Choroid plexus epithelial cell (primary cell): Measurements from ENCODE around the gene PIBF1.
A peak's percentile ranks its signal among the peaks of the same experiment; 100 is the strongest.

Experiments
- DNase-seq: peaks from one replicate; pipeline ENCODE4 v3.0.0-alpha.2; 2010; ENCODE audit warnings: low read depth
- H3K4me3 ChIP-seq: 2 replicates; pipeline ENCODE4 v1.5.1; 2011; ENCODE audit warnings: low read depth, mild to moderate bottlenecking, control low read depth, low read length, moderate library complexity
- CTCF ChIP-seq: conservative IDR thresholded peaks from 2 replicates; pipeline ENCODE4 v1.5.1; 2011; ENCODE audit warnings: low read depth, mild to moderate bottlenecking, control low read depth, inconsistent platforms, low read length, moderate library complexity

The PIBF1 gene

GRCh38 chr13:72781451-72782439 lies at the start of gene PIBF1, which contains the start of gene DIS3:
TSS of gene PIBF1 (plus strand) at chr13:72782133. CDS start at chr13:72783470, 1,337 bp downstream.
TSS of gene DIS3 (minus strand) at chr13:72781900. CDS start at chr13:72781832, 68 bp downstream.
- peak; percentile 99 for DNase-seq
- no peak for TF ChIP-seq CTCF
- H3K4me3 ChIP-seq: peak within 1 kb of the TSS; percentile 90

- no peak for TF ChIP-seq CTCF
- DNase-seq: no peak
- no peak overlapping the region for H3K4me3 ChIP-seq
These were observed 44.9 kb upstream of the PIBF1 start for GRCh38 chr13:72737033-72737432.

GRCh38 chr13:72740015-72740414 lies 41.9 kb upstream of the PIBF1 start:
- DNase-seq: no peak
- H3K4me3 ChIP-seq: no peak overlapping the region
- TF ChIP-seq CTCF: no peak

- H3K4me3 ChIP-seq: no peak overlapping the region
- peak; percentile 45 for DNase-seq
- TF ChIP-seq CTCF: no peak
These were observed 36.7 kb upstream of the PIBF1 start for GRCh38 chr13:72745260-72745659.

- no peak for DNase-seq
- TF ChIP-seq CTCF: no peak
- no peak overlapping the region for H3K4me3 ChIP-seq
These were observed 30.7 kb upstream of the PIBF1 start for GRCh38 chr13:72751220-72751619.

GRCh38 chr13:72754111-72754510 lies 27.8 kb upstream of the PIBF1 start:
- TF ChIP-seq CTCF: no peak
- no peak overlapping the region for H3K4me3 ChIP-seq
- no peak for DNase-seq
